Calu3 (cell line): ENCODE measurements around the gene TTC39A. TPM values are rescaled to one million over a fixed set of nuclear protein-coding genes. Genes with fewer than 3 reads are reported as not detected.

Experiments
- BruUV-seq: library from RNA; stranded (reverse); fragments of 400-500 nt; replicated peaks from 2 replicates; lab custom pipeline; 2021; lab: Mats Ljungman, UMichigan
- CTCF ChIA-PET: fragments of 300-600 bp; sonication (Branson Sonifier 250); formaldehyde crosslinking; loops from one replicate; lab custom pipeline; 2022; ENCODE audit warnings: antibody characterized with exemption; lab: Charles Lee
- DNase-seq: peaks from one replicate; pipeline ENCODE4 v3.0.0; 2022
- H3K27ac Mint-ChIP-seq: one replicate; pipeline ENCODE4 v1.8.0; 2022; ENCODE audit warnings: mixed read lengths; ENCODE audit not compliant: unreplicated experiment
- H3K27me3 Mint-ChIP-seq: one replicate; pipeline ENCODE4 v1.8.0; 2022; ENCODE audit warnings: mixed read lengths; ENCODE audit not compliant: unreplicated experiment
- H3K36me3 Mint-ChIP-seq: one replicate; pipeline ENCODE4 v1.8.0; 2022; ENCODE audit warnings: mild to moderate bottlenecking, moderate library complexity, mixed read lengths; ENCODE audit not compliant: insufficient read depth, unreplicated experiment
- H3K4me1 Mint-ChIP-seq: one replicate; pipeline ENCODE4 v1.8.0; 2022; ENCODE audit warnings: mild to moderate bottlenecking, low read depth, mixed read lengths; ENCODE audit not compliant: unreplicated experiment
- H3K4me3 Mint-ChIP-seq: one replicate; pipeline ENCODE4 v1.8.0; 2022; ENCODE audit warnings: mild to moderate bottlenecking, low read depth, moderate library complexity, mixed read lengths; ENCODE audit not compliant: unreplicated experiment
- H3K9me3 Mint-ChIP-seq: one replicate; pipeline ENCODE4 v1.8.0; 2022; ENCODE audit warnings: low read depth, mixed read lengths; ENCODE audit not compliant: unreplicated experiment
- CTCF ChIP-seq: fragments of 200-600 bp; IDR thresholded peaks from one replicate; pipeline ENCODE4 v1.8.0; 2022; ENCODE audit warnings: antibody characterized with exemption; ENCODE audit not compliant: unreplicated experiment
- intact Hi-C: fragments of 100-400 bp; cut with micrococcal nuclease; formaldehyde crosslinking; loops from one replicate; pipeline ENCODE4 v1.10.0; 2022; ENCODE audit not compliant: unreplicated experiment
- total RNA-seq: library from RNA; stranded (reverse); gene quantifications from 2 replicates; pipeline ENCODE4 v1.2.3, GENCODE V29; 2022

Gene TTC39A
- total RNA-seq, 1 experiment from 2014 or later = 18.8 TPM

- no peak overlapping the region for H3K27ac Mint-ChIP-seq
Observed at GRCh38 chr1:51264451-51264850, 65.9 kb downstream of the TTC39A start.

DNA sequence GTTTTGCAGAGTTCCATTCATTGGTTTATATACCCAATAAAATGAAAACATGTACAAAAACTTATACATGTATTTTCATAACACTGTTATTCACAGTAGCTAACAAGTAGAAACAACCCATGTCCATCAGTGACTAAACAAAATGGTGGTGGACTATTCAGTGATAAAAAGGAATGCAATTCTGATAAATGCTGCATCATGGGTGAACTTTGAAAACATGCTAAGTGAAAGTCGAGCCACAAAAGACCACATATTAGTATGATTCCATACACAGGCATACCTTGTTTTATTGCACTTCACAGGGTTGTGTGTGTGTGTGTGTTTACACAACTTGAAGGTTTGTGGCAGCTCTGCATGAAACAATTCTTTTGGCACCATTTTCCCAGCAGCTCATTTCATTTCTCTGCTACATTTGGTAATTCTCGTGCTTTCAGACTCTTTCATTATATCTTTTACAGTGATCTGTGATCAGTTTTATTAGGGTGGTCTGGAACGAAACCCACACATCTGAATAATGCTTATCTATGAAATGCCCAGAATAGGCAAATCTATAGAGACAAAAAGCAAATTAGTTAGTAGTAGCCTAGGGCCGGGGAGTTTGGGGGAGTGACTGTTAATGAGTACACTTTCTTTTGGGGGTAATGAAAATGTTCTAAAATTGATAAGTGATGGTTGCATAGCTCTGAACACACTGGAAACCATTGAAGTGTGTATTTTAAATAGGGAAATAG is 67.0 kb downstream of the TTC39A start:
- Mint-ChIP-seq H3K27me3 (no peaks in the 10 kb centered on the region), H3K4me1 (peaks cover 41% of the 10 kb centered on the region), H3K27ac (no peak overlapping the region), H3K4me3 (no peak overlapping the region), H3K9me3 (no peaks in the 10 kb centered on the region), H3K36me3 (no peaks in the 10 kb centered on the region)
- CTCF ChIA-PET = no interaction called here
- intact Hi-C loops = no loop called here
- no peak for TF ChIP-seq CTCF
- no TSS peak for BruUV-seq
- DNase-seq = no peak

More at GRCh38 chr1:51264451-51264850, 65.9 kb downstream of the TTC39A start:
- H3K36me3 Mint-ChIP-seq = no peaks in the 10 kb centered on the region
- CTCF ChIA-PET = interaction anchor here (0.6 kb wide), 1 partner anchor 48 kb away, joined by 5 read pairs; no protein-coding TSS in a partner anchor
- BruUV-seq = no TSS peak
- H3K27me3 Mint-ChIP-seq = no peaks in the 10 kb centered on the region
- H3K4me1 Mint-ChIP-seq = peaks cover 47% of the 10 kb centered on the region
- no peaks in the 10 kb centered on the region for H3K9me3 Mint-ChIP-seq
- H3K4me3 Mint-ChIP-seq = no peak overlapping the region
- no peak for TF ChIP-seq CTCF
- DNase-seq = no peak
- intact Hi-C loops = no loop called here

DNA sequence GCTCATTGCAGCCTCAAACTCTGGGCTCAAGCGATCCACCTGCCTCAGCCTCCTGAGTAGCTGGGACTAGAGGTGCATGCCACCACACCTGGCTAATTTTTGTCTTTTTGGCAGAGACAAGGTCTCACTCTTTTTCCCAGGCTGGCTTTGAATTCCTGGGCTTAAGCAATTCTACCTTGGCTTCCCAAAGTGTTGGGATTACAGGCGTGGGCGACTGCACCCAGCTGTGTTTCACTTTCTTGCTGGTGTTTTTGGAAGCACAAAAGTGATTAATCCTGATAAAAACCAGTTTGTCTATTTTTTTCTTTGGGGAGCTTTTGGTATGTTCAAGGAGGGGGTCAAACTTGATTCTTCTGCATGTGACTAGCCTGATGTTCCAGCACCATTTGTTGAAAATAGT is 75.0 kb downstream of the TTC39A start:
- no peak for TF ChIP-seq CTCF
- Mint-ChIP-seq H3K4me3 (no peak overlapping the region), H3K36me3 (no peaks in the 10 kb centered on the region), H3K4me1 (peaks cover 4% of the 10 kb centered on the region), H3K27me3 (no peaks in the 10 kb centered on the region), H3K9me3 (no peaks in the 10 kb centered on the region), H3K27ac (no peak overlapping the region)
- BruUV-seq = no TSS peak
- no peak for DNase-seq
- intact Hi-C loops = no loop called here
- CTCF ChIA-PET = no interaction called here

DNA sequence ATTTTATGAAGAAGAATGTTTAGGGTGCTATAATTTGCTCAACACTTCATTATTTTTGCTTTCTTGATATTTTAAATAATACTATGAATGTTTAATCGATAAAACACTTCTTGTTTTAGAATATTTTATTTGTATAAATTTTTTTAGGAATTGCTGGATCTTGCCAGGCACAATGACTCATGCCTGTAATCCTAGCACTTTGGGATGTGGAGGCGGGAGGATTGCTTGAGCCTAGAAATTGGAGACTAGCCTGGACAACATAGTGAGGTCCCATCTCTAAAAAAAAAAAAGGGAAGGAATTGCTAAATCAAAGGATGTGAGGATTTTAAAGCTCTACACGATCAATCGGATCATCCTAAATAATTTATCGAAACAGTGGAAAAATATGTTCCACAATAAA is 76.7 kb downstream of the TTC39A start:
- Mint-ChIP-seq H3K9me3 (no peaks in the 10 kb centered on the region), H3K4me1 (no peaks in the 10 kb centered on the region), H3K27ac (no peak overlapping the region), H3K4me3 (no peak overlapping the region), H3K36me3 (no peaks in the 10 kb centered on the region), H3K27me3 (no peaks in the 10 kb centered on the region)
- intact Hi-C loops = no loop called here
- DNase-seq = no peak
- no peak for TF ChIP-seq CTCF
- CTCF ChIA-PET = no interaction called here
- no TSS peak for BruUV-seq
